Measurements from ENCODE around the gene CCDC78.
A peak's percentile ranks its signal among the peaks of the same experiment; 100 is the strongest.

DNA sequence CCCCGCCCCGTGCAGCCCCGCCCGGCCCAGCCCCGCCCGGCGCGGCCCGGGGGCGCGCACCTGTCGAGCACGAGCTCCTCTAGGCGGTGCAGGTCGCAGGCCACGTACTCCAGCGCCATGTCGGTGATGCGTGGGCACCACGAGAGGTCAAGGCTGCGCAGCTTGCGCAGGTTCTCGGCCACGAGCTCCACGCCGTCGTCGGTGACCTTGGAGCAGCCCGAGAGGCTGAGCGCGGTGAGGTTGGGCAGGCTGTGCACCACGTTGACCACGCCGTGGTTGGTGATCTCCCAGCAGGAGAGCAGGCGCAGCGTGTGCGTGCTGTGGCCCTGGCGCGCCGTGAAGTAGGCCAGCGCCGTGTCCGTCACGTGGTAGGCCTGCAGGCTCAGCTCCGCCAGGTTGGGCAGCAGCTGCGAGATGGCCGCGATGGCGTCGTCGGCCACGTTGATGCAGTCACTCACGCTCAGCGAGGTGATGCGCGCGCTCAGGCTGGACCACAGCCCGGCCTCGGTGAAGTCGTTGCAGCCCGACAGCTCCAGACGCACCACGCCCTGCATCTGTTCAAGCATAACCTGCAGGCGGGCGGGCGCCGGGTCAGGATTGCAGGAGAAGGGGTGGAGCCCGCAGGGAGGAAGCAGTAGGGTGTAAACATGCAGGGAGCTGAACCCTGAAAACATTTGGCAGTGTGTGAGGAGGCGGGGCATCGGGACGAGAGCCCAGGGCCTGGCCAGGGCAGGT, 30.7 kb downstream of the CCDC78 start:
- TF ChIP-seq EZH2 (IDR thresholded peaks at IDR 0.05; ENCODE audit: low read length) = peak; percentile 73
- TF ChIP-seq, protein P1, sequence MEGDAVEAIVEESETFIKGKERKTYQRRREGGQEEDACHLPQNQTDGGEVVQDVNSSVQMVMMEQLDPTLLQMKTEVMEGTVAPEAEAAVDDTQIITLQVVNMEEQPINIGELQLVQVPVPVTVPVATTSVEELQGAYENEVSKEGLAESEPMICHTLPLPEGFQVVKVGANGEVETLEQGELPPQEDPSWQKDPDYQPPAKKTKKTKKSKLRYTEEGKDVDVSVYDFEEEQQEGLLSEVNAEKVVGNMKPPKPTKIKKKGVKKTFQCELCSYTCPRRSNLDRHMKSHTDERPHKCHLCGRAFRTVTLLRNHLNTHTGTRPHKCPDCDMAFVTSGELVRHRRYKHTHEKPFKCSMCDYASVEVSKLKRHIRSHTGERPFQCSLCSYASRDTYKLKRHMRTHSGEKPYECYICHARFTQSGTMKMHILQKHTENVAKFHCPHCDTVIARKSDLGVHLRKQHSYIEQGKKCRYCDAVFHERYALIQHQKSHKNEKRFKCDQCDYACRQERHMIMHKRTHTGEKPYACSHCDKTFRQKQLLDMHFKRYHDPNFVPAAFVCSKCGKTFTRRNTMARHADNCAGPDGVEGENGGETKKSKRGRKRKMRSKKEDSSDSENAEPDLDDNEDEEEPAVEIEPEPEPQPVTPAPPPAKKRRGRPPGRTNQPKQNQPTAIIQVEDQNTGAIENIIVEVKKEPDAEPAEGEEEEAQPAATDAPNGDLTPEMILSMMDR (optimal IDR thresholded peaks at IDR 0.05 in 1 of 3, IDR thresholded peaks at IDR 0.05 in 1 of 3, conservative IDR thresholded peaks at IDR 0.05 in 1 of 3; ENCODE audit: extremely low read depth in 1 of 3, insufficient read depth in 2 of 3, low read length in 3 of 3) = no peak
